SKM-1 treated with dmso at 0.1 percent for 144 hours (cell line): ENCODE measurements around the gene GARNL3.

Experiments used
- DNase-seq: peaks from one replicate; lab custom pipeline; 2025; ENCODE audit not compliant: unreplicated experiment; lab: John Stamatoyannopoulos, UW

Gene GARNL3

DNA sequence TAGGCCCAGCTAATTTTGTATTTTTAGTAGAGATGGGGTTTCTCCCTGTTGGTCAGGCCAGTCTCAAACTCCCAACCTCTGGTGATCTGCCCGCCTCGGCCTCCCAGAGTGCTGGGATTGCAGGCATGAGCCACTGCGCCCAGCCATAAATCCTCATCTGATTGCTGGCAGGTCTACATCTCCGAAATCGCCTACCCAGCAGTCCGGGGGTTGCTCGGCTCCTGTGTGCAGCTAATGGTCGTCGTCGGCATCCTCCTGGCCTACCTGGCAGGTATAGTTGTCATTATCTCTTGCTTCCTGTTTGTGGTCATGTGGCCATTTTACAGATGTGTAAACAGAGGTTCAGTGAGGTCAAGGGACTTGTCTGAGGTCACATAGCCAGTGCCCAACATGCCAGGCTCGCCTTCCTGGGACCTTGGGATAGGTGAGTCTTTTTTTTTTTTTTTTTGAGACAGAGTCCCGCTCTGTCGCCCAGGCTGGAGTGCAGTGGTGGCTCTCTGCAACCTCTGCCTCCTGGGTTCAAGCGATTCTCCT, 135.2 kb downstream of the GARNL3 start:
- no peak for DNase-seq

DNA sequence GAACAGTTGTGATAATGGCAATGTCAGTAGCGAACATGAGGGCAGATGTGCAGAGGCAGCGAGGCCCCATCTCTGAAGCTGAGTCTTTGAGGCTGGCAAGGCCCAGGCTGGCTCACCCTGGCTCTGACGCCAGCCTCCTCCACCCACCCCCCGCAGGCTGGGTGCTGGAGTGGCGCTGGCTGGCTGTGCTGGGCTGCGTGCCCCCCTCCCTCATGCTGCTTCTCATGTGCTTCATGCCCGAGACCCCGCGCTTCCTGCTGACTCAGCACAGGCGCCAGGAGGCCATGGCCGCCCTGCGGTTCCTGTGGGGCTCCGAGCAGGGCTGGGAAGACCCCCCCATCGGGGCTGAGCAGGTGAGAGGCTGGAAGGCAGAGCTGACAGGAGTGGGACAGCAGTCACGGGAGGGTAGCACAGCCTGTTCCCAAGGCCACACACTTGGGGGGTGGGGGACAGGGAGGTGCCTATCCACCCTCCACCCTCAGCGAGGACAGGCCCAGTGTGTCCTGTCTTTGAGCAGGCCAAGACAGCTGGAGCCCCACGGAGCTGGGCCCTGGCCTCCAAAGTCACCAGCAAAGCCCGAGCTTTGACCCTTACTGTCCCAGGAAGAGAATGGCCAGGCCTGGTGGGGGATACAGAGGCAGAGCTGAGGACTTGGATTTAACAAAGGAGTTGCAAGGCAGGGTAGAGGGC, 138.0 kb downstream of the GARNL3 start:
- no peak for DNase-seq

DNA sequence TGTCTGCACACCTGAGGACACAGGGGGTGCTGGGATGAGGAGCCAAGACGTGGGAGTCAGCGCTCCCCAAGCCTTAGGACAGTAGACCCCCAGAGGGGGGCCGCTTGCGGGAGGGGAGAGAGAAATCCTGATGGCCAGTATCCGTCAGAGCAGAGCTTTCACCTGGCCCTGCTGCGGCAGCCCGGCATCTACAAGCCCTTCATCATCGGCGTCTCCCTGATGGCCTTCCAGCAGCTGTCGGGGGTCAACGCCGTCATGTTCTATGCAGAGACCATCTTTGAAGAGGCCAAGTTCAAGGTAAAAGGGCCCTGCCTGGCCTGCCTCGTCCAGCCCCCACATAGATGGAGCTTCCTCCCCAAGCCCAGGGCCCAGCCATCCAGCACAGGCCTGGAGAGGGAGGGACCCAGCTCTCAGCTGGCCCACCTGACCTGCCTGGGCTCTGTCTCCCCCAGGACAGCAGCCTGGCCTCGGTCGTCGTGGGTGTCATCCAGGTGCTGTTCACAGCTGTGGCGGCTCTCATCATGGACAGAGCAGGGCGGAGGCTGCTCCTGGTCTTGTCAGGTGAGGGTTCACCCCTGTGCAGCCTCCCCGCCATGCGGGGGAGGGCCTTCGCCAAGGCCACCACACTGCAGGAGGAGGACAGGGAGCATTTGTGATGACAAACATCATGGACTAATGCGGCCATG, 139.1 kb downstream of the GARNL3 start:
- no peak for DNase-seq

DNA sequence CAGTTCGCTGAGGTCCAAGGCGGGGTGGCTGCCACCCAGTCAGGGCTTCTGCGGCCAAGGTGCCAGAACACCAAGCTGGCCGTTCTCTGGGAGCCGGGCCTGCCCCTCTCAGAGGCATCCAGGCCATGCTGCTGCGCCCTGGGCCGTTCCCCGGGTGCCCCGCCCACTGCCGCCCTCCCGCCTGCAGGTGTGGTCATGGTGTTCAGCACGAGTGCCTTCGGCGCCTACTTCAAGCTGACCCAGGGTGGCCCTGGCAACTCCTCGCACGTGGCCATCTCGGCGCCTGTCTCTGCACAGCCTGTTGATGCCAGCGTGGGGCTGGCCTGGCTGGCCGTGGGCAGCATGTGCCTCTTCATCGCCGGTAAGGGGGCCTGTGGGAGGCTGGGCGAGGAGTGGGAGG, 140.1 kb downstream of the GARNL3 start:
- DNase-seq, result no peak

DNA sequence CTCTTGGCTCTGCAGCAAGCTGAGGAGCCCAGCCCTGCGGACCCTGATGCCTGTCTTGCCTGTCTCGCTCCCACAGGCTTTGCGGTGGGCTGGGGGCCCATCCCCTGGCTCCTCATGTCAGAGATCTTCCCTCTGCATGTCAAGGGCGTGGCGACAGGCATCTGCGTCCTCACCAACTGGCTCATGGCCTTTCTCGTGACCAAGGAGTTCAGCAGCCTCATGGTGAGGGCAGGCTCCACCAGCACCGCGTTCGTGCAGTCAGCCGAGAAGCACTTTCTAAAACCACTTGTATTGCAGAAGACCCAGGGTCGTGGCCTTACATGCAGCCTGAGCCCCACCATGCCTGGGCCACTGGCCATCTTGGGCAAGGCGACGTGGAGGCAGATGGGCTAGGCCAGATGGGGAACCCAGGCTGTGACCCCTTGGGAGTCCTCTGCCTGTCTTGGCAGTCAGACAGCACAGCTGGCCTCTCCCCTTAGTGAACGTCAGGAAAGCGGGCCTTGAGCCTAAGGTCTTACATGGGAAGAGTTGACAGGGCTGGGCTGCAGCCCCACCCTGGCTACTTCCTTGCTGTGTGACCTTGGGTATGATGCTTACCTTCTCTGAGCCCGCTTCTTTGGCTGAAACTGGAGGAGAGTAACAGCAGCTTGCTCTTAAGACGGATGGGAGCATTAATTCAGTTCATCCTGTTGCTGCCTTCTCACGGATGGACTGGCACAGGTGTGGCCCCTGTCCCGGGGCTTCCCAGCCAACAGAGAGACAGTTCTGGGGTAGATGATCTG, 141.0 kb downstream of the GARNL3 start:
- no peak for DNase-seq

DNA sequence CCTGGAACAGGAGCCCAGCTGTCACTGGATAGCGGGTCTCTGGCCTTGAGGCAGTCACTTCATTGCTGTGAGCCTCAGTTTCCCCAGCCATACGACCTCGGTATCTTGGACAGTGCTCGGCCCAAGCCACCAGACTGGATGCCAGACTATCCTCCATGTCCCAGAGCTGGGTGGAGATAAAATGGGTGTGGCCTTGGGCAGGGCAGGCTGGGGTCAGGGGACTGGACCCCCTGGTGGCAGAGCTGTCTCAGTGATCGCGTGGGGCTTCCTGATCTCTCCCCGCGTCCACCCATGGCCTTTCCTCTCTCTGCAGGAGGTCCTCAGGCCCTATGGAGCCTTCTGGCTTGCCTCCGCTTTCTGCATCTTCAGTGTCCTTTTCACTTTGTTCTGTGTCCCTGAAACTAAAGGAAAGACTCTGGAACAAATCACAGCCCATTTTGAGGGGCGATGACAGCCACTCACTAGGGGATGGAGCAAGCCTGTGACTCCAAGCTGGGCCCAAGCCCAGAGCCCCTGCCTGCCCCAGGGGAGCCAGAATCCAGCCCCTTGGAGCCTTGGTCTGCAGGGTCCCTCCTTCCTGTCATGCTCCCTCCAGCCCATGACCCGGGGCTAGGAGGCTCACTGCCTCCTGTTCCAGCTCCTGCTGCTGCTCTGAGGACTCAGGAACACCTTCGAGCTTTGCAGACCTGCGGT, 142.4 kb downstream of the GARNL3 start:
- no peak for DNase-seq

DNA sequence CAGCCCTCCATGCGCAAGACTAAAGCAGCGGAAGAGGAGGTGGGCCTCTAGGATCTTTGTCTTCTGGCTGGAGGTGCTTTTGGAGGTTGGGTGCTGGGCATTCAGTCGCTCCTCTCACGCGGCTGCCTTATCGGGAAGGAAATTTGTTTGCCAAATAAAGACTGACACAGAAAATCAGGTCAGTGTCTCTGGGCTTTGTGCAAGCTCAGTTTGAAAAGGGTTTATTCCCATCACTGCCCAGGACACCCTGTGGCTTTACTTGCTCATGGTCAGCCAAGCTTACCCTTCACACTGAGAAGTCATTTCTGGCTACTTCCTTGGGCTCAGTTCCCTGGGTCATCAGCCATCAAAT, 142.9 kb downstream of the GARNL3 start:
- DNase-seq, result no peak

DNA sequence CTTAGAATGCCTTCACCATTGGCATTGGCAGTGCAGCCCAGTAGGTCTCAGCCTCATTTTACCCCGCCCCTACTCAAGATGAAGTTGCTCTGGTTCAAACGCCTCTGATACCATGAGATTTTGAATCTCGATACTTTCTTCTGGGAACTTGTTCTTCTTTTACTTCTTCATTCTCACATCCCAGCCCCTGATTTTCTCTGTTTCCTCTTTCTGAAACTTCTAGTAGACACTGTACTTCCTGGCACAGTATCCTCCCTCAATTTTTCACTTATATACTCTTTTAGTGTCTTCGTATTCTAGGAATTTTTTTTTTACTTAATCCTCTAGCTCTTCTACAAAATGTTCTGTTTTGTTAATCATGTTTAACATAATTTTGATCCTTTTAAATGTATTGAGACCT, 146.5 kb downstream of the GARNL3 start:
- DNase-seq, result no peak

DNA sequence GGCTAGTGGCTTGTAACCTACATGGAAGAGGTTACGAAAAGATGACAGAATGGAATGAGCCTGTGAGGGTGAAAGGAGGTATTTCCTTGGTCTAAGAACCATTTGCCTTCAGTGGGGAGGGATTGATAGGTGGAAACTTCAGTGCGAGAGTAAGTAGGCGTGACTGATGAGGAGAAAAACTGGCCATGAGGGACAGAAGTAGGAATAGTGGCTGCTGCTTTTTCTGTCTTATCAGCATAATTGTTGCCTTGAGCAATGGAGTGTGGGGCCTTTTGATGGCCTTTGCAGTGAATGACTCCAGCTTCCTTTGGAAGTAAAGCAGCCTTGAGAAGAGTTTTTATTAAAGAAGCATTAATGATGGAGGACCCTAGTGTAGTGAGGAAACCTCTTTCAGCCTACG, 150.6 kb downstream of the GARNL3 start:
- no peak for DNase-seq

DNA sequence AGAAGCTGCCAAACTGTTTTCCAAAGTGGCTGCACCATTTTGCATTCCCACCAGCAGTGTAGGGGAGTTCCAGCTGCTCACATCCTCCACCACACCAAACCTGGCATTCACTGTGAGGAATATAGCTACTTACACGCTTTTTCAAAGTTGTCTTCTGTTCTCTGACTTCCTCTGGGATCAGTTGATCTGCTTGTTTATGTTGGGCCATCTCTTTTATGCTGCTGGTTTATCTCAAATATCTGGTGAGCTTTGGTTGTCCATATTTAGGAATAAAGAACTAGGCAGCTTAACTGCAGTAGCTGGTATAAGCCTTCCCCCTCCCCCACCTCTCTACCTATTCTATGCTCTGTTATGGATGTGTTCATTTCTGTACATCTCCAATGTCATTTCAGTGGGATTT, 151.1 kb downstream of the GARNL3 start:
- DNase-seq, result no peak

DNA sequence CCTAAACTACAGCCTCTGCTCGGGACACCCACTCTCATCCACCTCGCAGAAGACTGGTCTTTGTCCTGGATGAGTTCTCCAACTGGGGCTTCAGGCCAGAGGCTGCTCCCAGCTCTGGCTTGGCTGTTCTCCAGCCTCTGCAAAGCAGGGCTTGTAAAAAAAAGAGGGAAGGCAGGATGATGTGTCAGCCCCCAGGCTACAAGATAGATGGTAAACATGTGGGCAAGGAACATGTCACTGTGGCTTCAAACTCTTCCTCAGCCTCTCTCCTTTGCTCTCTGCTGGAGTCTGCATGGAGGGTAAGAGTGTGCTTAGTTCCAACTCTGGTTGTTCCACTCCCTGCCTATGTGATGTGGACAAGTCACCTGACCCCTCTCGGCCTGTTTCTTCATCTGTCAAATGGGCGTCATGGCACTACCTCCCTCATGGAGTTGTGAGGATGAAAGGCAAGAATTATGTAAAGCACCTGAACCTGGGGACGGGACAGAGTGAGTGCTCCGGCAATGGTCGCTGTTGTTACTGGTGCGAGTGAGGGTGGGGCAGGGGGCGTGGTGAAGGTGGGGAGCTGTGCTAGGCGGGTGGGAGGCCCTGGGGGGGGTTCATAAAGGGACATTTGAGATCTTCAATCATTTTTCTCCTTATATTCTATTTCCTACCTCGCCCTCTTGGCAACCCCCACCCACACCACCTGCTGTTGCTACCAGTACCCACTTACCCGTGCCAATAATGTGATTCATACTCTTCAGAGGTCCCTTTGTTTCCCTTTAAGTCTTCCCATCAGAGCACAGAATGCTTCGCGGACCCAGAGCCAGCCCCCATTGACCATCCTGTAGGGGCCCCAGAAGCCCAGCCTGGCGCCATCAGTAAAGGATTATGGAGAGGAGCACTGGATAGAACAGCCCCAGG, 152.8 kb downstream of the GARNL3 start:
- no peak for DNase-seq

DNA sequence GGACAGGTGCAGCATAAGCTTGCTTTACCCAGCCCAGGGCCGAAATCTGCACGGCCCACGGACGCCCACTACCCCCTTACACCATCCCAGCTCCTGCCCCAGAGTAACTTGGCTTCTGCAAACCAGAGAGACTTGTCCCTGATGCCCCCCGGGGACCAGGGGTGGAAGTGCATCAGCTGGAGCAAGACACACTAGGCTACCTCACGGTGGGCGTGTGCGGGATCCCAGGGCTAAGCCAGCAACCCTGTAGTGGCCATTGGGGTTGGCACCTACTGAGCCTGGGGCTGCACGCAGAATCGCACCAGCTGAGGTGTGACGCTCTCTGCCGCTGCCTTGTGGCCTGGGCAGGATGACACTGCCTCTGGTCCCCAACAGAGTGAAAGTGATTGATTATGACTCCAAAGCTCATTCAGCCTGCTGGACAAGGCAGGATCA, 153.5 kb downstream of the GARNL3 start:
- DNase-seq, result peak; percentile 36

DNA sequence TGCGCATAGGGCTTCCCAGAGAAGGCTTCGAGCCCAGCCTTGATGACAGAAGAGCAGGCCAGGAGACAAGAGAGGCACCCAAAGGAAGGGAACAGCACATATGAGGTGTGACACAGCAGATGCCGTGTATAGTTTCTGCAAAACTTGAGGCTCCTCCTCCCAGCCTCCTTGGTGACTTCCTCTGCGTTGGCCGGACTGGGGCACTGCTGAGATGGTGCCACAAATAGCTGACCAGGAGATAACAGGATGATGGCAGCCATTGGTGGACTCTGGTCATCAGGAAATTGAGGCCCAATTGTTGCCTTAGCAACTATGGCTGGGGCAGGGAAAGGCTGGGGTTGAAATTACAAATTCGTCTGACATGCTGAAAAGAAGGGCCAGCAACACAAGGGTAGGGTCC, 154.8 kb downstream of the GARNL3 start:
- DNase-seq, result no peak

DNA sequence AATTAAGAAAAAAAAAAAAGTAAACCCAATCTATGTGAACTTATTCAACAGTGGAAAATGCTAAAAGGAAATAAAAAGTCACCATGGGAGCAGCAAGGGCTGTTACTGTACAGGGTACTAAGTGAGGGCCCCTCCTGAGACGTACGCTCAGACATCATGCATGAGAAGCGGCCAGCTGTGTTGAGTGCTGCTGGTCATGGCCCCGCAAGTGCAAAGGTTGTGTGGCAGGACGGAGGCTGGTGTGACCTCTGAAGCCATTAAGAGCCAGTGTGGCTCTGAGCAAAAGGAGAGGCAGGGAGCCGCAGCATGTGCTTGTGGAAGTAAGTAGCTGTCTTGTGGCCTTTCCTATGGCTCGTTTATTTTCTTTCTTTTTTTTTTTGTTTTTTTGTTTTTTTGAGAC, 156.5 kb downstream of the GARNL3 start:
- no peak for DNase-seq

DNA sequence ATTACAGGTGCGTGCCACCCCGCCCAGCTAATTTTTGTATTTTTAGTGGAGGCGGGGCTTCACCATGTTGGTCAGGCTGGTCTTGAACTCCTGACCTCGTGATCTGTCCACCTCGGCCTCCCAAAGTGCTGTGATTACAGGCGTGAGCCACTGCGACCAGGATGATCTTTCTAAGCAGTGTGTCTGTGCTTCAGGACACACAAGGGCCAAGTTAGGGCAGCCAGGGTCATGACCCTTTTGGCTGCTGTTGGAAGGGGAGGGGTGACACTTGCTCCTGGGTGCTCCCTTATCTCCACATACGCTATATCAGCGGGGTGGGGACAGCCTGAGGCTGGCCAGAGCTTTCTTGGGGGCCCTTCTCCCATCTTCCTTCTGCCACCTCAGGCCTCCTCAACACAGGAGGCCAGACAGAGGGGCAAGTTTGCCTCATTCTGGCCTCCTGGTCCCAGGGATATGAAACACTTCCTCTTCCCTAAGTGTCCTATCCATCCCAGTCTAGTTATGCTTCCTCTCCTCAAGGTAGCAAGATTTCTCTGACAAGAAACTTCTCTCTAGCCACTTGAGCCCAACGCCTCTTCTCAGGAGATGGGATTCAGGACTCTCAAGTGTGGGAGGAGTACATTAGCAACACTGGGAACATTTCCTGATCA, 157.7 kb downstream of the GARNL3 start:
- DNase-seq, result no peak

DNA sequence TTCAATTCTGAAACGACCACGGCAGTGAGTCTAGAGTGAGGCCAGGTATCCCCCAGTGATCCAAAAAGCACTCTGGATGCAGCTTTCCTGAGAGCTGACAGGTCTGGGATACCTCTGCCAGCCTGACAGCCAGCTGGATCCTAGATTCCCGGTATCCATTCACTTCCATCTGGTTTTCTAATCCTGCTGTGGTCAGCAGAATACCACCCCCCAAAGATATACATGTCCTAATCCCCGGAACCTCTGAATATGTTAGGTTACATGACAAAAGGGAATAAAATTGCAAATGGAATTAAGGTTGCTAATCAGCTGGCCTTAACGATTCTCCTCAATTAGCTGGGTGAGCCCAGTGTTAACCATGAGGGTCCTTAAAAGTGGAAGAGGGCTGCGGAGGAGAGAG, 158.2 kb downstream of the GARNL3 start:
- DNase-seq, result no peak

DNA sequence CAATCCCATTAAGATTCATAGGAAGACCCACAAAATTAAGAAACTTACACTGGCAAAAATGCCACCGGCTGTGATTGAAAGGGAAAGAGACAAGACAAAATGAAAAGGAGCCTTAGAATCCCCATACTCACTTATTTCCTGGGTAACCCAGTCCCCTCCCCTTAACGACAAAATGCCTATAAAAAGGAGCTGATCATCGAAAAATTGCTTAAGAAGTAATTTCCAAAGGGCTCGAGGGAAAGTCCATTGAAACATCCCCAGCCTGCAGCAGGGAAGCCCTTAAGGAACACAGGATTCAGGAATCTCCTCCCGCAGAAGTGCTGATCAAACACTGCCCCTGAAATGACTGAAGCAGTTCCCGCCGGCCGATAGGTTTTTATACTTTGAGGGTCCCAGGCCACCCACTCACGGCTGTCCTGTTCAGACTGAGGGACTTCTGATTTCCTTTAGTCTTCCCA, 158.9 kb downstream of the GARNL3 start:
- no peak for DNase-seq

DNA sequence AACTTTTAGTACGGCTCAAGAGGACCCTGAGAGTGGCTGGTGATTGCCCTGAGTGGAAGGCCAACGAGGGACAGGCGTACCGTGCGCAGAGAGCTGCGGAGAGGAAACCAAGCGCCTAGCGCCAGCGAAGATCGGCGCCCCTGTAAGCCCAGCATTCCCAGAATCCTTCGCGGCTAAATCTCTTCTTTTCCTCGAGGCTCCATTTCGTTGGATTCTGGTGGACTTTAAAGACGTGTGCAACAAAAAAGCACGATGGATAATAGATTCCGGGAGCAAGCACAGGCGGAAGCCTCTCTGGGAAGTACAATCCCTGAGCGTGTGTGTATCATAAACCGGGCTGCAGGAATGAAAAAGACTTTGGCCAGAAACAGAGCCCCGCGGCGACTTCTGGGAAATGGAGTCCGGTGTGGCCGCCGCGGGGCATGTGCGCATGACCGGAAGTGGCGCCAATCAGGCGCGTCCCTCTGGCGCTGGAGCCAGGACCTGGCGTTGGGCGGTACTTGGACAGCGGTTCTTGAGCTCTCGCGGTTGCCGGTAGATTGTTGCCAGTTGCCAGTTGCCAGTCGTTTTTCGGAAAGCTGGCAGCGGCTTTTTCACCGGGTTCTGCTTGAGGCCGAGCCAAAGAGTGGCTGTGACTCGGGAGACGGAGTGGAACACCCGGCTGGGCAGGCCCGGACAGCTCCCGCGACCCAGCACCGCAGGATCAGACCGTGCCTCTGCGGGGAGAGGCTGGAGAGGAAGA, 159.5 kb downstream of the GARNL3 start, which contains the start of gene ZNF79:
Gene ZNF79, plus strand, starts transcription at position 449 of the 742 bp plus-strand sequence. CDS start 406 bp downstream, outside the sequence.
- DNase-seq, result peak; percentile 79

DNA sequence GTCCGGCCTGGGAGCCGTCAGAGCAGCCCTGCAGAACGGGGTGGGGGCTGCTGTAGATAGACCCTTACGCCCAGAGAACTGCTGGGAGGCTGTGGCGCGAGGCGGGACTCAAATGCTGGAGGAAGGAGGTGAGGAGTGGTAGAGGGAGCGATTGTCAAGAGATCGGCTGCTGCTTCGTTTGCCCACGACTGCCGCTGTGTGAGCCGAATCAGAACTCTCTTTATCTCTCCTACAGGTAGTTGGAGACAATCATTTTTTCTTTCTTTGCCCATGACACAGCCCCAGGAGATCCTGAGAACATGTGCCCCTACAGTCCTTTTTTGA, 160.1 kb downstream of the GARNL3 start:
- no peak for DNase-seq
